CD4-positive, alpha-beta T cell treated with Interleukin-12 subunit alpha and Interleukin-12 subunit beta, for 1 hour (primary cell): ENCODE data around the gene DHFR.

Source experiments
- DNase-seq: peaks from one replicate; pipeline ENCODE4 v3.0.0-alpha.2; 2020

DHFR gene

GRCh38 chr5:80653502-80653901, 1.3 kb downstream of the DHFR start:
- no peak for DNase-seq

GRCh38 chr5:80646926-80647325, 7.9 kb downstream of the DHFR start:
- DNase-seq, result no peak

GRCh38 chr5:80644900-80645299, 9.9 kb downstream of the DHFR start:
- DNase-seq, result no peak

GRCh38 chr5:80641353-80641752, 13.4 kb downstream of the DHFR start:
- DNase-seq, result no peak

- no peak for DNase-seq
Measured at GRCh38 chr5:80634193-80634592, 20.6 kb downstream of the DHFR start.

- DNase-seq, result no peak
Measured at GRCh38 chr5:80632700-80633099, 22.1 kb downstream of the DHFR start.

GRCh38 chr5:80631278-80632259, 23.2 kb downstream of the DHFR start:
- no peak for DNase-seq

- DNase-seq, result no peak
Measured at GRCh38 chr5:80629281-80629680, 25.5 kb downstream of the DHFR start.

GRCh38 chr5:80625230-80625629, 29.6 kb downstream of the DHFR start:
- no peak for DNase-seq

- DNase-seq, result no peak
Measured at GRCh38 chr5:80623999-80624398, 30.8 kb downstream of the DHFR start.

GRCh38 chr5:80622756-80623155, 32.0 kb downstream of the DHFR start:
- DNase-seq, result no peak

- DNase-seq, result no peak
Measured at GRCh38 chr5:80620211-80620610, 34.6 kb downstream of the DHFR start.

- no peak for DNase-seq
Measured at GRCh38 chr5:80619086-80619485, 35.7 kb downstream of the DHFR start.

- DNase-seq, result no peak
Measured at GRCh38 chr5:80618438-80618837, 36.3 kb downstream of the DHFR start.

GRCh38 chr5:80615266-80615914, 39.4 kb downstream of the DHFR start:
- no peak for DNase-seq

GRCh38 chr5:80609692-80610091, 45.1 kb downstream of the DHFR start:
- DNase-seq, result no peak

GRCh38 chr5:80608731-80609130, 46.1 kb downstream of the DHFR start:
- no peak for DNase-seq

GRCh38 chr5:80607832-80608231, 47.0 kb downstream of the DHFR start:
- no peak for DNase-seq

- no peak for DNase-seq
Measured at GRCh38 chr5:80607343-80607742, 47.4 kb downstream of the DHFR start.

GRCh38 chr5:80600943-80601693, 53.7 kb downstream of the DHFR start:
- DNase-seq, result no peak

GRCh38 chr5:80597500-80597899, 57.3 kb downstream of the DHFR start:
- no peak for DNase-seq

GRCh38 chr5:80594810-80595209, 60.0 kb downstream of the DHFR start:
- DNase-seq, result no peak

- no peak for DNase-seq
Measured at GRCh38 chr5:80592761-80593160, 62.0 kb downstream of the DHFR start.

GRCh38 chr5:80592105-80592504, 62.7 kb downstream of the DHFR start:
- no peak for DNase-seq
